B cell (primary cell): ENCODE data around the gene TMEM44. TPM values are rescaled to one million over a fixed set of nuclear protein-coding genes. Genes with fewer than 3 reads are reported as not detected.

Experiments
- ATAC-seq: fragments of 200-7000 bp; cut with Tn5 transposase; one replicate; pipeline ENCODE4 v1.10.0; 2021; ENCODE audit warnings: low read depth, mild to moderate bottlenecking, moderate number of reproducible peaks, moderate library complexity
- CTCF ChIA-PET: fragments of 350-600 bp; sonication (Branson Sonifier 250); formaldehyde crosslinking; loops from one replicate; lab custom pipeline; 2021; ENCODE audit warnings: antibody characterized with exemption, inconsistent platforms; lab: Charles Lee
- POLR2A ChIA-PET: fragments of 350-600 bp; sonication (Branson Sonifier 250); formaldehyde crosslinking; loops from one replicate; lab custom pipeline; 2021; ENCODE audit warnings: antibody characterized with exemption; lab: Charles Lee
- DNase-seq: peaks from one replicate; pipeline ENCODE4 v3.0.0; 2013
- H2AFZ ChIP-seq: 2 replicates; pipeline ENCODE4 v1.6.1; 2012; ENCODE audit warnings: mild to moderate bottlenecking, low read depth, low read length; ENCODE audit not compliant: insufficient read depth, poor library complexity, severe bottlenecking
- H3K27ac ChIP-seq, 2 donors: 1 replicate in 1 of 2; 2 replicates in 1 of 2; pipeline ENCODE4 v1.5.1; 2012 to 2013; ENCODE audit warnings: low read length in 2 of 2, mild to moderate bottlenecking in 2 of 2, moderate library complexity in 1 of 2
- H3K27me3 ChIP-seq, 4 experiments: fragments of 200-600 bp in 1 of 4; sonication (generic) in 1 of 4; replicated peaks in 1 of 4; 1 replicate in 2 of 4; 2 replicates in 2 of 4; pipeline versions ENCODE4 v1.6.1 to v1.7.0; 2013 to 2016; ENCODE audit warnings: low read length in 3 of 4, mild to moderate bottlenecking in 2 of 4, mixed read lengths in 1 of 4, moderate library complexity in 1 of 4; ENCODE audit not compliant: insufficient read depth in 4 of 4, control insufficient read depth in 3 of 4; ENCODE audit errors: control extremely low read depth in 1 of 4
- H3K36me3 ChIP-seq, 2 experiments: replicated peaks in 1 of 2; 1 replicate in 1 of 2; 2 replicates in 1 of 2; pipeline versions ENCODE4 v1.6.1 to v1.7.1; 2013; ENCODE audit warnings: low read length in 1 of 2; ENCODE audit not compliant: insufficient read depth in 2 of 2, control insufficient read depth in 1 of 2; ENCODE audit errors: control extremely low read depth in 1 of 2, extremely low read depth in 1 of 2
- H3K4me1 ChIP-seq, 2 donors: fragments of 200-600 bp in 1 of 2; sonication (generic) in 1 of 2; 1 replicate in 1 of 2; 2 replicates in 1 of 2; pipeline versions ENCODE4 v1.5.1 to v1.6.1; 2013 to 2017; ENCODE audit warnings: low read length in 2 of 2; ENCODE audit not compliant: control insufficient read depth in 2 of 2, insufficient read depth in 2 of 2
- H3K4me2 ChIP-seq: replicated peaks from 2 replicates; pipeline ENCODE3; 2012; ENCODE audit warnings: mild to moderate bottlenecking, low read depth, low read length; ENCODE audit not compliant: poor library complexity, severe bottlenecking
- H3K4me3 ChIP-seq, 5 experiments: fragments of 200-600 bp in 1 of 5; sonication (generic) in 1 of 5; 1 replicate in 3 of 5; 2 replicates in 2 of 5; pipeline versions ENCODE4 v1.5.1 to v1.7.0; 2011 to 2016; ENCODE audit warnings: low read length in 4 of 5, mild to moderate bottlenecking in 4 of 5, low read depth in 2 of 5, control low read depth in 1 of 5, moderate library complexity in 1 of 5; ENCODE audit not compliant: insufficient read depth in 1 of 5; ENCODE audit errors: control extremely low read depth in 1 of 5, extremely low read depth in 1 of 5
- H3K79me2 ChIP-seq: fragments of 200-600 bp; sonication (generic); one replicate; pipeline ENCODE4 v1.6.0; 2016; ENCODE audit warnings: low read length; ENCODE audit not compliant: control insufficient read depth, insufficient read depth
- H3K9ac ChIP-seq: fragments of 200-600 bp; sonication (generic); 2 replicates; pipeline ENCODE4 v1.6.1; 2017; ENCODE audit warnings: mild to moderate bottlenecking, low read length, moderate library complexity
- H3K9me3 ChIP-seq, 3 donors: one replicate each; pipeline versions ENCODE4 v1.6.1 to v1.7.1; 2013; ENCODE audit warnings: low read length in 2 of 3; ENCODE audit not compliant: control insufficient read depth in 2 of 3, insufficient read depth in 1 of 3; ENCODE audit errors: control extremely low read depth in 1 of 3
- H4K20me1 ChIP-seq: 2 replicates; pipeline ENCODE4 v1.6.0; 2012; ENCODE audit warnings: mild to moderate bottlenecking, low read length; ENCODE audit not compliant: insufficient read depth, control insufficient read depth, poor library complexity, severe bottlenecking
- H3K27ac Mint-ChIP-seq: one replicate; pipeline ENCODE4 v1.8.0; 2021; ENCODE audit warnings: mixed read lengths
- H3K27me3 Mint-ChIP-seq: one replicate; pipeline ENCODE4 v1.8.0; 2021; ENCODE audit warnings: mixed read lengths
- H3K4me1 Mint-ChIP-seq: one replicate; pipeline ENCODE4 v1.8.0; 2021; ENCODE audit warnings: mixed read lengths
- H3K4me3 Mint-ChIP-seq: one replicate; pipeline ENCODE4 v1.8.0; 2021; ENCODE audit warnings: mixed read lengths
- H3K9me3 Mint-ChIP-seq: one replicate; pipeline ENCODE4 v1.8.0; 2022; ENCODE audit warnings: mixed read lengths; ENCODE audit not compliant: insufficient read depth
- CTCF ChIP-seq: fragments of 200-600 bp; IDR thresholded peaks from one replicate; pipeline ENCODE4 v1.8.0; 2022; ENCODE audit warnings: antibody characterized with exemption, mild to moderate bottlenecking
- EZH2 ChIP-seq: IDR thresholded peaks from 2 replicates; pipeline ENCODE4 v1.6.1; 2012; ENCODE audit warnings: borderline replicate concordance, low read depth, mild to moderate bottlenecking, moderate library complexity, low read length; ENCODE audit not compliant: insufficient read depth, poor library complexity, severe bottlenecking
- WGBS: methylation state at CpG from one replicate; pipeline ENCODE4 v1.1.5; 2013; ENCODE audit warnings: missing lambda C conversion rate; ENCODE audit not compliant: insufficient coverage; 5-methylcytosine and 5-hydroxymethylcytosine counted together
- intact Hi-C: fragments of 100-400 bp; cut with micrococcal nuclease; formaldehyde crosslinking; loops from one replicate; pipeline ENCODE4 v1.10.0; 2022
- polyA plus RNA-seq: library from polyadenylated mRNA; depleted of rRNA; stranded (reverse); fragments of >200 nt; gene quantifications from 2 replicates; pipeline ENCODE4 v1.2.3, GENCODE V29; 2012
- total RNA-seq, 2 donors: library from RNA; stranded (reverse); fragments of 120-200 nt in 1 of 2; gene quantifications; 1 replicate in 1 of 2; 2 replicates in 1 of 2; pipeline versions ENCODE4 v1.2.3 to v1.2.4, GENCODE V29; 2013 to 2022

TMEM44 gene
- total and polyA plus RNA-seq, 2 donors (not counting 1 experiment from before 2014, with no cell fraction given) = 4.1 to 7.5 TPM

- Histone ChIP-seq H3K4me3 (no peak overlapping the region), H3K4me2 (no peak overlapping the region), H3K79me2 (peaks cover 18% of the 10 kb centered on the region), H3K9ac (no peak overlapping the region), H3K36me3 (no peaks in the 10 kb centered on the region), H2AFZ (no peak overlapping the region), H4K20me1 (peaks cover 12% of the 10 kb centered on the region), H3K4me1 (peaks cover 13 to 15% of the 10 kb centered on the region in 2 donors), H3K9me3 (no peaks in the 10 kb centered on the region), H3K27me3 (no peaks in the 10 kb centered on the region), H3K27ac (no peak overlapping the region)
- no peak for TF ChIP-seq CTCF
- TF ChIP-seq EZH2 = no peak
- no peak overlapping the region for H3K27ac Mint-ChIP-seq
- peaks cover 16% of the 10 kb centered on the region for H3K4me1 Mint-ChIP-seq
- 88% methylated on average over 8 of the region's 12 CpGs for WGBS
- intact Hi-C loops = no loop called here
- H3K27me3 Mint-ChIP-seq = peaks cover 7% of the 10 kb centered on the region
- ChIA-PET POLR2A (interaction anchor here (0.5 kb wide), 1 partner anchor 284 kb away, joined by 3 read pairs; no protein-coding TSS in a partner anchor), CTCF (interaction anchor here (0.9 to 10.9 kb wide), 4 partner anchors 12 to 596 kb away, joined by 3 to 231 read pairs (median 12); partner anchors contain the start of genes FAM43A and XXYLT1)
- ATAC-seq (no peak), DNase-seq (no peak)
- H3K9me3 Mint-ChIP-seq = no peaks in the 10 kb centered on the region
- no peak overlapping the region for H3K4me3 Mint-ChIP-seq
Measured at GRCh38 chr3:194675081-194675640, 41.9 kb upstream of the TMEM44 start.

GRCh38 chr3:194673761-194674160, 40.5 kb upstream of the TMEM44 start:
- H3K27me3 ChIP-seq = no peaks in the 10 kb centered on the region
- Mint-ChIP-seq H3K27me3 (peaks cover 7% of the 10 kb centered on the region), H3K27ac (peak overlapping the region; percentile 6), H3K4me3 (peak overlapping the region; percentile 49), H3K4me1 (peaks cover 23% of the 10 kb centered on the region), H3K9me3 (no peaks in the 10 kb centered on the region)
- TF ChIP-seq CTCF = no peak
- TF ChIP-seq EZH2 = no peak
- H3K79me2 ChIP-seq = peaks cover 29% of the 10 kb centered on the region
- no peak for ATAC-seq
- CTCF ChIA-PET = interaction anchor here (0.5 to 10.9 kb wide), 7 partner anchors 14 to 788 kb away, joined by 3 to 231 read pairs (median 20); partner anchors contain the start of genes FAM43A, TMEM44 and XXYLT1
- H3K9me3 ChIP-seq = no peaks in the 10 kb centered on the region
- DNase-seq = no peak
- WGBS = 92% methylated on average over 2 of the region's 3 CpGs
- no peak overlapping the region for H3K4me2 ChIP-seq
- H3K9ac ChIP-seq = no peak overlapping the region
- no peak overlapping the region for H3K4me3 ChIP-seq
- intact Hi-C loops = loop anchor here (2.0 to 5.0 kb wide), 5 partner anchors 15 to 869 kb away; partner anchors contain the start of genes ACAP2, ATP13A3 and PPP1R2
- no peak overlapping the region for H2AFZ ChIP-seq
- H4K20me1 ChIP-seq = peaks cover 26% of the 10 kb centered on the region
- peaks cover 13 to 15% of the 10 kb centered on the region in 2 donors for H3K4me1 ChIP-seq
- POLR2A ChIA-PET = no interaction called here
- peaks cover 0 to 4% of the 10 kb centered on the region in 2 experiments for H3K36me3 ChIP-seq
- H3K27ac ChIP-seq = no peak overlapping the region
